Activated CD4-positive, alpha-beta T cell treated with anti-CD3 and anti-CD28 coated beads, Interleukin-2, amount 50 U/mL, for 48 hours (primary cell): Measurements from ENCODE around the gene SLC66A2.
"Not testable (repeated sequence)": the region's sequence is repeated elsewhere in the genome, so short reads cannot be mapped to it uniquely, and the experiment has no call there.

Experiments
- DNase-seq, 2 experiments: peaks; one replicate each; pipeline ENCODE4 v3.0.0-alpha.2; 2020

Gene SLC66A2

GRCh38 chr18:79951545-79952455 lies at the start of gene SLC66A2:
SLC66A2 (minus strand) TSS chr18:79951653; CDS start chr18:79950926, 727 bp downstream.
- DNase-seq = peak; percentile 96 to 97

GRCh38 chr18:80000877-80001276 lies 49.4 kb upstream of the SLC66A2 start:
- no peak for DNase-seq

- not testable (repeated sequence) for DNase-seq
These were observed 48.2 kb upstream of the SLC66A2 start for GRCh38 chr18:79999701-80000100.

- DNase-seq = no peak
These were observed 40.0 kb upstream of the SLC66A2 start for GRCh38 chr18:79991494-79991893.

GRCh38 chr18:79989195-79989497 lies 37.7 kb upstream of the SLC66A2 start:
- DNase-seq = no peak

GRCh38 chr18:79988451-79989194 lies 37.2 kb upstream of the SLC66A2 start, which contains the start of gene TXNL4A:
TXNL4A (minus strand) TSS chr18:79988563; CDS start chr18:79988392, 171 bp downstream.
- peak; percentile 81 to 85 for DNase-seq

GRCh38 chr18:79988071-79988450 lies 36.6 kb upstream of the SLC66A2 start:
- DNase-seq = peak; percentile 57 to 65

- DNase-seq = no peak
These were observed 36.1 kb upstream of the SLC66A2 start for GRCh38 chr18:79987566-79987965.

- no peak for DNase-seq
These were observed 35.3 kb upstream of the SLC66A2 start for GRCh38 chr18:79986726-79987125.

GRCh38 chr18:79985172-79985571 lies 33.7 kb upstream of the SLC66A2 start:
- no peak for DNase-seq

GRCh38 chr18:79983793-79984192 lies 32.3 kb upstream of the SLC66A2 start:
- DNase-seq = no peak

- no peak for DNase-seq
These were observed 31.8 kb upstream of the SLC66A2 start for GRCh38 chr18:79983253-79983652.

- peak; percentile 28 to 45 for DNase-seq
These were observed 31.3 kb upstream of the SLC66A2 start for GRCh38 chr18:79982736-79983135.

- no peak for DNase-seq
These were observed 29.1 kb upstream of the SLC66A2 start for GRCh38 chr18:79980585-79980984.

GRCh38 chr18:79979843-79980242 lies 28.4 kb upstream of the SLC66A2 start:
- DNase-seq = no peak

- no peak for DNase-seq
These were observed 24.7 kb upstream of the SLC66A2 start for GRCh38 chr18:79975985-79976680.

- DNase-seq = no peak
These were observed 23.6 kb upstream of the SLC66A2 start for GRCh38 chr18:79975043-79975442.

- DNase-seq = no peak
These were observed 22.7 kb upstream of the SLC66A2 start for GRCh38 chr18:79974025-79974654.

GRCh38 chr18:79973517-79973916 lies 22.1 kb upstream of the SLC66A2 start:
- DNase-seq = no peak

- no peak for DNase-seq
These were observed 21.3 kb upstream of the SLC66A2 start for GRCh38 chr18:79972720-79973119.

GRCh38 chr18:79971986-79972385 lies 20.5 kb upstream of the SLC66A2 start:
- DNase-seq = no peak

- DNase-seq = no peak
These were observed 19.9 kb upstream of the SLC66A2 start for GRCh38 chr18:79971211-79971952.
